Heart left ventricle (tissue), 16 donors: ENCODE measurements around the gene TGFBR3L. TPM values are rescaled to one million over a fixed set of nuclear protein-coding genes. Genes with fewer than 3 reads are reported as not detected.
"Not testable (repeated sequence)": the region's sequence is repeated elsewhere in the genome, so short reads cannot be mapped to it uniquely, and the experiment has no call there.

Experiments used
- ATAC-seq, 4 donors: fragments of 200-7000 bp; cut with Tn5 transposase; one replicate each; pipeline ENCODE4 v1.9.1; 2020 to 2022; ENCODE audit warnings: moderate library complexity in 4 of 4, mild to moderate bottlenecking in 3 of 4, moderate number of reproducible peaks in 1 of 4
- DNase-seq, 5 donors: peaks; one replicate each; pipeline ENCODE4 v3.0.0-alpha.2; 2020
- H3K27ac ChIP-seq, 12 donors: fragments of 200-600 bp; sonication (generic) in 4 of 12; one replicate each; pipeline versions ENCODE4 v1.5.0 to v1.8.0; 2016 to 2022; ENCODE audit warnings: mild to moderate bottlenecking in 2 of 12
- H3K27me3 ChIP-seq, 9 donors: fragments of 200-600 bp; sonication (generic) in 2 of 9; one replicate each; pipeline versions ENCODE4 v1.5.1 to v1.8.0; 2016 to 2022; ENCODE audit warnings: mild to moderate bottlenecking in 3 of 9
- H3K36me3 ChIP-seq, 9 donors: fragments of 200-600 bp; sonication (generic) in 2 of 9; one replicate each; pipeline versions ENCODE4 v1.5.0 to v1.8.0; 2018 to 2022; ENCODE audit warnings: mild to moderate bottlenecking in 2 of 9
- H3K4me1 ChIP-seq, 12 donors: fragments of 200-600 bp; sonication (generic) in 4 of 12; one replicate each; pipeline versions ENCODE4 v1.5.0 to v1.8.0; 2016 to 2022; ENCODE audit warnings: mild to moderate bottlenecking in 3 of 12
- H3K4me3 ChIP-seq, 12 donors: fragments of 200-600 bp; sonication (generic) in 4 of 12; one replicate each; pipeline versions ENCODE4 v1.5.0 to v1.8.0; 2017 to 2022; ENCODE audit warnings: mild to moderate bottlenecking in 9 of 12, moderate library complexity in 4 of 12
- H3K9me3 ChIP-seq, 12 donors: fragments of 200-600 bp; sonication (generic) in 4 of 12; one replicate each; pipeline versions ENCODE4 v1.5.0 to v1.8.0; 2016 to 2022; ENCODE audit warnings: mild to moderate bottlenecking in 1 of 12
- CTCF ChIP-seq, 12 donors: fragments of 200-600 bp; sonication (generic) in 4 of 12; IDR thresholded peaks; one replicate each; pipeline versions ENCODE4 v1.5.0 to v1.8.0; 2018 to 2022; ENCODE audit warnings: antibody characterized with exemption in 12 of 12, mild to moderate bottlenecking in 5 of 12
- POLR2A ChIP-seq, 2 donors: fragments of 450-650 bp; IDR thresholded peaks; one replicate each; pipeline ENCODE4 v1.6.1; 2017; ENCODE audit warnings: antibody characterized with exemption in 2 of 2, mild to moderate bottlenecking in 2 of 2, moderate library complexity in 2 of 2
- WGBS, 4 donors: extraction: QIAGEN DNeasy Blood & Tissue Kit in 2 of 4; methylation state at CpG; one replicate each; pipeline versions ENCODE4 v1.1.5 to v1.1.7; 2013 to 2018; 5-methylcytosine and 5-hydroxymethylcytosine counted together
- intact Hi-C, 10 donors: fragments of 100-400 bp; cut with DNase I; formaldehyde crosslinking; loops; one replicate each; pipeline versions ENCODE4 v1.11.1 to v1.14.2; 2022
- polyA plus RNA-seq, 2 donors: library from polyadenylated mRNA; stranded (reverse); fragments of 200-250 nt; gene quantifications; one replicate each; pipeline ENCODE4 v1.2.3, GENCODE V29; 2013
- total RNA-seq, 9 donors: library from RNA; depleted of rRNA in 2 of 9; stranded (reverse); fragments of >200 nt in 2 of 9; fragmentation: NEBNext Ultra II Directional in 3 of 9; extraction: Animal tissue kit (Norgen Biotek cat#: 25700) in 3 of 9; gene quantifications; one replicate each; pipeline versions ENCODE4 v1.1.0 to v1.2.4, GENCODE V29; 2016 to 2023
- donor health status: ischemic (EF 13 %, LVEDD 7.1; RV severe dilation, severe dysfunction).
- donor health status: healthy with polysubstance abuse.
- donor health status: DM: no; HTN: yes; CAD: no.
- donor health status: DM: no; HTN: no; CAD: no.
- donor health status: ischemic (EF 25% LVEDD 6.9; RV normal size, moderate dysfunction).
- donor health status: ischemic (EF 25% LVEDD 5.7; RV mildly dilated, moderate dysfunction).
- donor health status: healthy.
- donor health status: DM: yes; HTN: yes; CAD: no.
- donor health status: ischemic (EF 35%, LVEDD 5.7; RV mildly dilated, moderate dysfunction).
- donor health status: nonischemic (EF 11% LVEDD 7.7; RV severe dilation, severe dysfunction).
- donor health status: DM: yes; HTN: yes; CAD: no.
- donor health status: PGD.
- donor health status: ischemic (EF 29% LVEDD 5.4; RV normal size, mild dysfunction).
- donor health status: nonischemic (EF 23%, LVEDD 6.1; RV moderate dilation, normal function).

The TGFBR3L gene
- total and polyA plus RNA-seq, 11 donors, result 0.76 to 41.2 (median 6.8) TPM

GRCh38 chr19:7959211-7959610 is 44.6 kb downstream of the TGFBR3L start:
- H3K9me3 ChIP-seq, result no peaks in the 10 kb centered on the region
- ATAC-seq (no peak), DNase-seq (no peak)
- H3K4me3 ChIP-seq, result no peak overlapping the region
- peaks cover 0 to 54% (median 47%) of the 10 kb centered on the region in 9 donors for H3K36me3 ChIP-seq
- no peaks in the 10 kb centered on the region for H3K27me3 ChIP-seq
- no peak overlapping the region for H3K27ac ChIP-seq
- no peaks in the 10 kb centered on the region for H3K4me1 ChIP-seq
- 67 to 78% (median 72%) methylated on average over 6 of the region's 6 CpGs for WGBS, 4 donors
- TF ChIP-seq CTCF (IDR thresholded peaks at IDR 0.05) (no peak), POLR2A (IDR thresholded peaks at IDR 0.05) (no peak)
- intact Hi-C loops, result loop anchor here in 1 of 10 donors (5.0 kb wide), 1 partner anchor 298 kb away; no protein-coding TSS in a partner anchor

- not testable (repeated sequence) for DNase-seq, H3K27ac ChIP-seq, H3K9me3 ChIP-seq, H3K4me1 ChIP-seq, H3K27me3 ChIP-seq, ATAC-seq, H3K4me3 ChIP-seq
- 90 to 94% (median 92%) methylated on average over 4 of the region's 4 CpGs for WGBS, 4 donors
- intact Hi-C loops, result loop anchor here in 1 of 10 donors (10.0 kb wide), 1 partner anchor 184 kb away; the partner anchor contains the start of gene FBN3
- peaks cover 0 to 73% (median 66%) of the 10 kb centered on the region in 9 donors for H3K36me3 ChIP-seq
Measured at GRCh38 chr19:7961082-7961481, 46.5 kb downstream of the TGFBR3L start.

- DNase-seq, result no peak
- intact Hi-C loops, result loop anchor here in 1 of 10 donors (10.0 kb wide), 1 partner anchor 183 kb away; the partner anchor contains the start of gene FBN3
- Histone ChIP-seq H3K27me3 (no peaks in the 10 kb centered on the region), H3K9me3 (no peaks in the 10 kb centered on the region), H3K4me3 (no peak overlapping the region), H3K4me1 (no peaks in the 10 kb centered on the region), H3K27ac (no peak overlapping the region), H3K36me3 (peaks cover 0 to 83% (median 72%) of the 10 kb centered on the region in 9 donors)
- 89 to 92% (median 91%) methylated on average over 13 of the region's 13 CpGs for WGBS, 4 donors
- ATAC-seq, result no peak
- TF ChIP-seq POLR2A (IDR thresholded peaks at IDR 0.05) (no peak), CTCF (IDR thresholded peaks at IDR 0.05) (no peak)
Measured at GRCh38 chr19:7961920-7962626, 47.4 kb downstream of the TGFBR3L start.

GRCh38 chr19:7962644-7963268 is 48.1 kb downstream of the TGFBR3L start:
- 89 to 92% (median 90%) methylated on average over 22 of the region's 22 CpGs for WGBS, 4 donors
- no peak for DNase-seq
- ATAC-seq, result no peak
- Histone ChIP-seq H3K27ac (no peak overlapping the region), H3K4me3 (no peak overlapping the region), H3K36me3 (peaks cover 0 to 90% (median 78%) of the 10 kb centered on the region in 9 donors), H3K4me1 (no peaks in the 10 kb centered on the region), H3K9me3 (no peaks in the 10 kb centered on the region), H3K27me3 (no peaks in the 10 kb centered on the region)
- TF ChIP-seq CTCF (IDR thresholded peaks at IDR 0.05) (no peak), POLR2A (IDR thresholded peaks at IDR 0.05) (no peak)
- intact Hi-C loops, result loop anchor here in 1 of 10 donors (10.0 kb wide), 1 partner anchor 182 kb away; the partner anchor contains the start of gene FBN3
